Left hindlimb (tissue), 1 donor: Measurements from ENCODE around the gene KCNK7.

Experiments
- DNase-seq: peaks from one replicate; pipeline ENCODE4 v3.0.0-alpha.2; 2018

KCNK7 gene

DNA sequence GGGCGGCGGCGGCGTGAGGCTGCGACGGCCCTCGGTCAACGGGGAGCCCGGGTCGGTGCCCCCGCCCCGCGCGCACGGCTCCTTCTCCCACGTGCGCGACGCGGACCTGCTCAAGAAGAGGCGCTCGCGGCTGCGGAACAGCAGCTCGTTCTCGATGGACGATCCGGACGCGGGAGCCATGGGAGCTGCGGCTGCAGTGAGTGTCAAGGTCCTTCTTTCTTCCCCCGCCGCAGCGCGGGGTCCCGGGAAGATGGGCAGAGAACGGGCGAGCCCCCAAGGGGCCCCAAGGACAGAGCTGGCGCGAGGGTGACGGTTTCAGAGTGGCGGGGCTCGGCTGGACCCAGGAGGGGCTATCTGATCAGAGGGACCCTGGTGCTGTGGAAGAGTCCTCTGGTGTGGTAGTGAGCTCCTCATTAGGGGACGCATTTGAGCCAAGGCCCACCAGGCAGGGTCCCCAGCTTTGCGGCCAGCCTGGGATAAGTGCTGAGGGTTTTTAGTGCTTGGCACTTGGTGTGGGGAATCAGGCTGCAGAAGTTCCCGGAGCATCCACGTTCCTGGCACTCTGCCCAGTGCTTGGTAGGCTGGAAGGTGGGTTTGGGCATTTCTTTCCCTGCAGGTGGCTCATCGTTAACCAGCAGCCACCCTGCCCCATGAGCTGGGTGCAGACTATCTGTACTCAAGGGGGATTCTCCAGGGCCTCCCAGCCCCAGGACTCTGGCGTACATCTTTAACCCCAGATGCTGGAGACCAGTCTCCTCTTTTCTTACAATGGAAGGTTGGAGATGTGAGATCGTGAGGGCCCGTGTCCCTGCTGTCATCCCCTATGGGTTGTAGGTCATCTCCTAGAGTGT, 10.0 kb downstream of the KCNK7 start:
- DNase-seq: no peak

DNA sequence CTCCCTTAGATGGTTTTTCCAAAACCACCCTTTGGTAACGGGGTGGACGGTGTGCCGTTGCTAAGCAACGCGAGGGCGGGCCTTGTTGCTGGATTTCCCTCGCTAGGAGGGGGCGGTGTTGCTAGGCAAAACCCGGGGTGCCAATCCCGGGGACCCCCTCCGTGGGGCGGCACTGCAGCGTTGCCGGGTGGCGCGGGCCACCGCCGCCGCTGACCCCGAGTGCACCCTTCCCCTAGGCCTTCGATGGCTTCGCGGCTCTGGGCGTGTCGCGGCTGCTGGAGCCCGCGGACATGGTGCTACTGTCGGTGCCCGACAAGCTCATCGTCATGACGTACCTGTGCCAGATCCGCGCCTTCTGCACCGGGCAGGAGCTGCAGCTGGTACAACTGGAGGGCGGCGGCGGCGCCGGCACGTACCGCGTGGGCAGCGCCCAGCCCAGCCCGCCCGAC, 10.9 kb downstream of the KCNK7 start:
- DNase-seq: no peak

DNA sequence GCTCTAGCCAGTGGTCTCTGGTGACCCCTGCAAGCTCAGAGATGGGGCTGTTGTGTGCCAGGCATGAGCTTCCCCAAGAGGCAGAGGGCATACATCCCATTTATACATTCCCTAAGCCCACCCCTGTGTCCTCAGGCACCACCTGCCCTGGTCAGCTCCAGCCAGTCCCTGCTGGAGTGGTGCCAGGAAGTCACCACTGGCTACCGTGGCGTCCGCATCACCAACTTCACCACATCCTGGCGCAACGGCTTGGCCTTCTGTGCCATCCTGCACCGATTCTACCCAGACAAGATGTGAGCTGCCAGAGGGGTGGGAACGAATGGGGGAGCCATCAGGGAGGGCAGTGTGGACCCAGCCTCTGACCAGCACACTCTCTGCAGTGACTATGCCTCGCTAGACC, 11.5 kb downstream of the KCNK7 start:
- no peak for DNase-seq

DNA sequence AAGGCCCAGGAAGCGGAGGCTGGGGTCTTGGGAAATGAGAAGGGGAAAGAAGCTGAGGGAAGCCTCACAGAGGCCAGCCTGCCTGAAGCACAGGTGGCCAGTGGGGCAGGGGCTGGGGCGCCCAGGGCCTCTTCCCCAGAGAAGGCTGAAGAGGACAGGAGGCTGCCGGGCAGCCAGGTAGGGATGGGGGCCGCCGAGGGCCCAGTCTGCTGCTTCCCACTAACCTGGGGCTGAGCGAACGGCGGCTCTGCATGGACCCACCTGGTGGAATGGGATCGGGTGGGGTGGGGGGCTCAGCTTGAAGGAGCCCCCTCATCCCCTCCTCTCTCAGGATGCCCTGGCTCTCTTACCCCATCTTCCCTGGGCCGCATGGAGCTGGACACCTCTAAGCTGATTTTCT, 12.0 kb downstream of the KCNK7 start:
- no peak for DNase-seq

DNA sequence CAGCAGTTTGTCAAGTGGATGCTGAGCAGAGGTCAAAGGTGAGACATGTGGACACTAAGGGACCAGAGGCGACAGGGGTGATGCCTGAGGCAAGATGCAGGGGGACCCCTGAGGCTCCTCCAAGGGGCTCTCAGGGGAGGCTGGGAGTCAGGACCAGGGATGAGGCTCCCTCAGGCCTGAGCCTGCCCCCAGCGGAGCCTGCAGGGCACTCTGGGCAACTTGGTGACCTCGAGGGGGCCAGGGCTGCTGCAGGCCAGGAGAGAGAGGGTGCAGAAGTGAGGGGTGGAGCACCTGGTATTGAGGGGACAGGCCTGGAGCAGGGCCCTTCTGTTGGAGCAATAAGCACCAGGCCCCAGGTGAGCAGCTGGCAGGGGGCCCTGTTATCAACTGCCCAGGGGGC, 13.7 kb downstream of the KCNK7 start:
- no peak for DNase-seq

DNA sequence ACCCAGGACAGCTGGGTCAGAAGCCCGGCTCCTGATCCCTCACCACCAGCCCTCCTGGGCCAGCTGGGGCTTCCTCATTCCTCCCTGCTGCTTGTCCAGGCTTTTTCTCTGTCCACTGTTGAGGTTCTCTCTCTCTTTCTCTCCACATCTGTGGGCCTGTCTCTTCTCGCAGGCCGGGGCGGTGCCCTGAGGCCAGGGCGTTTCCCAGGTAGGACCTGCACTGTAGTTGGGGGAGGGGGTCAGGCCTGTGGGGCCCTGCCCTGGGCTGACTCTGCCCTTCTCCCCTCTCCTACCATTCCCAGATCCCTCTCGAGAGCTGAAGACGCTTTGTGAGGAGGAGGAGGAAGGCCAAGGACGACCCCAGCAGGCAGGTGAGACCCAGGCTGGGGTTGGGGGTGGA, 14.8 kb downstream of the KCNK7 start:
- no peak for DNase-seq

DNA sequence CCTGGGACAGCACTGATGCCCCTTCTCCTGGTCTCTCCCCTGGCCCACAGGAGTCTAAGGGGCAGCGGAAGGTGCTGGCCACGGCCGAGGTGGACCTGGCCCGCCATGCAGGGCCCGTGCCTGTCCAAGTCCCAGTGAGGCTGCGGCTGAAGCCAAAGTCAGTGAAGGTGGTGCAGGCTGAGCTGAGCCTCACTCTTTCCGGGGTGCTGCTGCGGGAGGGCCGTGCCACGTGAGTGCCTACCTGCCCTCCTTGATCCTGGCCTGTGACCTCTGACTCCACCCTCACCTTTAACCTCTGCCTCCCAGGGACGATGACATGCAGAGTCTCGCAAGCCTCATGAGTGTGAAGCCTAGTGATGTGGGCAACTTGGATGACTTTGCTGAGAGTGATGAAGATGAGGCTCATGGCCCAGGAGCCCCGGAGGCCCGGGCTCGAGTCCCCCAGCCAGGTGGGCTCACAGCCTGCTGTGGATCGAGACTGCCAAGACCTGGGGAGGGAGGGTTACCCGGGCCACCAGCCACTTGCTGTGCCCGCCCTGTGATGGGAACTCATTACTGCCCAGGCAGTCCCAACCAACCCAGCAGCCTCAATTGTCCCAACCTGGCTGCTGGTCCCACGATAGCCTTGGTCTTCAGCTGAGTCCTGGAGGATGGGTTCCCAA, 15.4 kb downstream of the KCNK7 start:
- DNase-seq: no peak

DNA sequence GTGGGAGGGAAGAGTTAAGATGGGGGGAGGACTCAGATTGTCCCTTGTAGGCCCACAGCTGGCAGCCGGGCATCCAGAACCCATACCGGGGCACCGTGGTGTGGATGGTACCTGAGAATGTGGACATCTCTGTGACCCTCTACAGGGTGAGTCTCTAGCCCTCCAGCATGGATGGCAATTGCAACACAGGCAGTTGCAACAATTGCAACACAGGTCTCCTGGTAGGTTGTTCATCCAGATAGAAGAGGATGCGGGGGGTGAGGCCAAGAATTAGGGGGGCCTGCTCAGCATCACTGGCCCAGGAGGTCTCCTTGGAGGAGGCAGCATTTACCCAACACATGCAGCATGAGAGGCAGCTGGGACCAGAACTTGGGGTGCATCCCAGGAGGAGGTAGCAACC, 16.3 kb downstream of the KCNK7 start:
- DNase-seq: no peak

DNA sequence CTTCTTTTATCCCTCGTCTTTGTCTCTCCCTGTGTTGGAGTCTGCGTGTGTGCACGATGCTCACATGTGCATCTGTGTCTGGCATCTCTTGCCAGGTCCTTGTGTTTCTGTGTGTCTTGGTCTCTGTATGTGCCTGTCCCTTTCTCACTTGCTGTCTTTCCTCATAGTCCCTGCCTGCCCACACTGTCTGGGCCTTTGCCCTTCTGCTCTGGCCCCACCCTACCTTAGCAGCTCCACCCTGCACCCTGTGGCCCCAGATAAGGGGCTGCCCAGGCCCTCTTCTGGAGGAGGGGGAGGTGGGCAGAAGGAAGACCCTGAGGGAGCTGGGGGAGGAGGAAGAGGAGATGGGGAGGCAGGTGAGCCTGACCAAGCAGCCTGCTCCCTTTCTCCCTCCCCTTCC, 16.9 kb downstream of the KCNK7 start:
- DNase-seq: no peak

DNA sequence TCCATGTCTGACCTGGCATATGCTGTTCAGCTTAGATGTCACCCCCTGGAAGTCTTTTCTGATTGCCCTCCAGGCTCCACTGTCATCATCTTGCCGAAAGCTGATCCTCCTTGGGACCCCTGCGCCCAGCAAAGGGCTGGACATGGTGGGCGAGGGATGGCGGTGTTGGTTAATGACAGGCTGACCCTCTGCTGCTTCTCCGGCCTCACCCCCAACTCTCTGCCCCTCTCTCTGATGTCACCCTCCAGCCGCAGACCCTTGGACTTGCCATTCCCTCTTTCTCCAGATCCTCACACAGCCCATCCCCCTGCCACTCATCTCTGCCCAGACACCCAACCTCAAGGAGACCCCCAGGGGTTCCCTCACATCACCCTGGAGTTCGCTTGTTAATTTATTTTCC, 17.5 kb downstream of the KCNK7 start:
- DNase-seq: no peak

DNA sequence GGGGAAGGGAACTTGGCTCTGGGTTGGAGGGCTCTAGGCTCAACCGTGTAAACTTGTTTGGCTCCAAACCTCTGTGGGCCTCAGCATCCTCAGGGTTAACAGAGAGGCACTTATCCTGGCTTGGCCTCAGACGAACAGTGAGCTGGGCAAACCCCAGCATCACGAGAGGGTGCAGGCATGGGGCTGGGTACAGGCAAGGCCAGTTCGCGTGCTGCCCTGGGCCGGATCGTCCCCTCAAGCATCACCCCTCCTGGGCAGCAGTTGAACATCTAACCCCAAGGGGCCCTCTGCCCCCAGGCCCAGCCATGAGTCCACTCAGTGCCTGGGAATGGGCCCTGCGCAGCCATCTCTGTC, 17.9 kb downstream of the KCNK7 start:
- no peak for DNase-seq

DNA sequence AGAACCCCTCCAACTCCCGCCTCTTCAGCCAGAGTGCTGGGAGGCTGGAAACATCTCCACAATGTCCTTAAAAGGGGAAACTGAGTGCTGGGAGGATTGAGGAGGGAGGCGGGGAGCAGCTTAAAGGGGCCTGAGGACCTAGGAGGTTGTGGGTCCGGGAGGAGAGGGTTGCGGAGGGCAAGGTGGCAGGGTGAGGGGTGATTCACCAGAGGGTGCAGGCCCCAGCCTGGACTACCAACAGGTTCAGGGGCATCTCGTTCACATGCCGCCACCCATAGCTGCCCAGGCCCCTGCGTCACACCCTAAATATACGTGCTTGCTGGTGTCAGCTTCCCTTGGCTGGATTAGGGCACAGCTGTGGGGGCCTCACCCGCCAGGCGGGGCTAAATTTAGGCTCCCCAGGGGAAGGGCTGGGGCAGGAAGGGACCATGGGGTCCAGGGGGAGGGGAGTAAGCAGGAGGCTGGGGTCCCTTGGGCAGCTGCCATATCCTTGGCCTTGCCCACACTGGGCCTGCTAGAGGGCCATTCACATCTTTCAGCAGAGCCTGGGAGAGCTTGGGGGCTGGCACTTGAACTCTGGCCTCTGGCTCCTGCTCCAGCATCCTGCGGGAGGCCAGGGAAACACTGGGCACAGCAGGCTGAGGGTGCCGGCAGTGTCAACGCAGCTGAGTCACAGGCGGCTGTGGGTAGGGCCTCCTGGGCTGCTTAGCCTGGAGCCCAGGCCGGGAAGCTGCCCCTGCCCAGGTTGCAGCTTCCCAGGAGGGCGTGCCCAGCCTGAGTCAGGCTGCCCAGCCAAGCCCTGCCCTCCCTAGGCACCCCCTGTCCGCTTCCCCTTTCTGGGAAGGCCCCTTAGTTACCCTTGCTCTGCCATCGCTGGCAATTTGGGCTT, 18.5 kb downstream of the KCNK7 start:
- DNase-seq: peak; percentile 80

DNA sequence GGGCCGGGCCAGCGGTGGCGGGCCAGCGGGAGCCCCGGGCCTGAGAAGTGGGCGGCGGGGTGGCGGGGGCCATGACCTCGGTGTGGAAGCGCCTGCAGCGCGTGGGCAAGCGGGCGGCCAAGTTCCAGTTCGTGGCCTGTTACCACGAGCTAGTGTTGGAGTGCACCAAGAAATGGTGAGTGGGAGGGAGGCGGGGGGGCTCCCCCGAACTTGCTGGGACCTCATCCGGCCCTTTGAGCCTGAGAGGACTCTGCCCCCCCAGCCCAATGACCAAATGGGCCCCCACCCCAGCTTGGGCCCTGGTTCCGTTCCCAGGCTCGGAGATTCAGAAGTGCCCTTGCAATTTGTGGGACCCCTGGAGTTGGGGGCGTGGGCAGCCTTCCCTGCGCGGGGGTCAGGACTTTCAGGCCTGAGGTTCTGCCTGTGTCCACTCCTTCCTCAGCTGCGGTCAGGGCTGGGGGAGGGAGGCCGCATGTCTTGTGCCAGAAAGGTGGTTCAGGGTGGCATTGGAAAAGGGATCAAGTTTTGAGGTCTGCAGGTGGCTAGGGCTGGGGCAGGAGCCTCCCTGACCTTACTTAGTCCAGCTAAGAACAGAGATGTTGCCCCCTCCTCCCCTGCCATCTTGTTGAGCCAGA, 19.3 kb downstream of the KCNK7 start:
- DNase-seq: no peak

DNA sequence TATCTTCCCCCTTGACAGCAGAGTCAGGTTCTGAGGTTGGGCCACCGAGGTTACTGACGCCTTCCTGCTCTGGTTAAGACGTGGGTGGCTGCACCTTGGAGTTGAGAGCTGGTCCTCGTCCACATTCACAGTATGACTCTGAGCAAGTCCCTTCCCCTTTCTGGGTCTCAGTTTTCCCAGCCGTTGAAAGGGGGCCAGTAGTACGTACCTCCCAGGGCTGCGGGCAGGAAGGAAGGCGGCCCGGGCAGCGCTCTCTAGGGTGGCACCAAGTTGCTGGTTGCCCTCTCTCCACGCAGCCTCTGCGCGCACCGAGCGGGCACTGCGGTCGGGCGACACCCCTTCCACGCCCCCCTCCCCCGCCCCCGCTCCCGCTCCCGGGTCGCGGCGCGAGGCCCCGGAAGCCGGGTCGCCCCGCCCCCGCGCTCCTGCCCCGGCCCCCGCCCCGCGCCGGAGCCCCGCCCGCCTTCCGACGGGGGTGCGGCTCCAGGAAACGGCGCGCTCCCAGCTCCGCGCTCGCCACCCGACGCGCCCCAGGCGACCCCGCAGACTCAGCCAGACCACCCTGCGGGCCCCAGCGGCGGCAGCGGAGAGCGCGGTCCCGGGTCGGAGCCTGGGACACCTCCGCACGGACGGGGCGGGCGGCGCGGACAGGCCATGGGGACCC, 19.9 kb downstream of the KCNK7 start, which contains the start of gene EHBP1L1:
EHBP1L1 (plus strand) TSS at position 486 of the 664 bp plus-strand sequence. CDS start 250 bp downstream, outside the sequence.
- DNase-seq: peak; percentile 80

DNA sequence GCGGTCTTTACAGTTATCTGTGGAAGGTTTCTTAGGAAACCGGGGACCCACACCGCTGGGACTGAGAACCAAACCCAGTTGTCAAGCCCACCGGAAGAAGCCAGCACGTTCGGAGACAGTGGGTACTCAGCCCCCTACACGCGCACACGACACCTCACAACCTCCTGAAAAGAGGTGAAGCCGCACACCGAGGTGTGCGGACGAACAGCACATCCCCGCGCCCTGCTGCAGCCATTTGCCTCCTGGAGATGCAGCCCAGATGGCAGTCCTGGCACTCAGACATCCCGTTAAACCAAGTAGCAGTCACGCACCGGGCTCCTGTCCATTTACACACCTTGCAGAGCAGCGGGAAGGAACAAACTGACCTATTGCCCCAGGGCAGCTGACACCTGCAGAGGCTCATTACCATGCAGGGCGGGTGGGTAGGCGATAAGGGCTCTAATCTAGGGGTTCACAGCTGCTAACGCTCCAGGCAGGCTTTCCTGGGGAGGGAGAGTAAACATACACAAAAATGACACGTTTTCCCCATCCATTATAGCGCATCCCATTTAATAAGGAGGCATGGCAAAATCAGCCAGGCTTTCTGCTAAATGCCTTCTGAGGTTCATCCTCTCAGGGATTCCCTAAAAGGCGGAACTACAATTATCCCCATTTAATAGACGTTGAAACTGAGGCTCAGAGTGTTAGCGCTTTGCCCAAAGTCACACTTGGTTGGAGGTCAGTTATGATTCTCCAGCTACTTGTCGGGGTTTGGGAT, 20.6 kb downstream of the KCNK7 start:
- DNase-seq: no peak

DNA sequence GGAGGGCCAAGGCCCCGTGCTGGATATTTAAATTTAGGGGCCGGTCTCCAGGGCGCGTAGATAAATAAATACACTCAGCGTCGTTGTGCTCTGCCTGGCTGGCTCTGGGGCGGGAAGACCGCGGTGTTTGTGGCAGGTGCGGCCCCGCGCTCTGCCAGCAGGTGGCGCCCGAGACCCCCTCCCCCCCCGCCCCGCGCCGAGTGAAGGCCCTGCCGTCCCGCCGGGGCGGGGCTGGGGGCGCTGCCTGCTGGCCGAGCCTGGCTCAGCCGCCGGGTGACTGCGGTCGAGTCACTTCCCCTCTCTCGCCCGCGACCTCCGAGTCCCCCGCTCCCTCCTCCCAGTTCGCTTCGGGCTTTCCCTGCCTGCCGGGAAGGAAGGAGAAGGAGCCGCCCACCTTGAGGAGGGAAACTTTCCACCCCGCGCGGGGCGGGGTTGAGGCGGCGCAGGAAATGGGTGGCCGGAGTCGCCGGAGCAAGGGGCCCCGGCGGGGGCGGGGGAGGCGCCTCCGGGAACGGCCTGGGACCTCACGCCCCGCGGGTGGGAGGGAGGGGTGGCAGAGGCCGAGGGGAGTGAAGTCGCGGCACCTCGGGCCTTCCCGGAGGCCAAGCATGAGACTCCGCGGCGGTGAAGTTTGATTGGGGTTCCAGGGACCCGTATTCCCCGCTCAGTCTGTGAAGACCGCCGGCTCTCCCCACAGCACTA, 21.3 kb downstream of the KCNK7 start:
- peak; percentile 97 for DNase-seq

DNA sequence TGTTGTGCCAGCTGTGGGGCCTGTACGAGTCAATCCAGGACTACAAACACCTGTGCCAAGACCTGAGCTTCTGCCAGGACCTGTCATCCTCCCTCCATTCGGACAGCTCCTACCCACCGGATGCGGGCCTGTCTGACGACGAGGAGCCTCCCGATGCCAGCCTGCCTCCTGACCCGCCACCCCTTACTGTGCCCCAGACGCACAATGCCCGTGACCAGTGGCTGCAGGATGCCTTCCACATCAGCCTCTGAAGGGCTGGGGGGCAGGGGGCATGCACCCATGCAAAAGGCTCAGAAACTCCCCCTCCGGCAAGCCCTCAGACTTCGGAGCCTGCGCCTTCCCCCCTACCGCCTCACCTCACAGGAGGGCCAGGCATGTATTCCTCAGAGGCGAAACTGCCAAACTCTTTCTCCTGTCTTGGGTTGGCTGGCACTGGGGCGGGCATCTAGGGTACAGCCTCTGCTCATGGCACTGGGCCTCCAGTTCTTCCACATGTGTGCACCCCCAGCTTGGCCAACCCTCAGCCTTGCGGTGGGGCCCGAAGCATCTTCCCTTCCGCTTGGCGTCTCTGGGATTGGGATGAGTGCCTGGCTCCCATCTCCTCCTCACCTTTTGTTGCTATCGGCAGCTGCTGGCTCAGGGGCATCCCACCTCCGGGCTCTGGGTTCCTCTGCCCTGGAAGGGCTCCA, 22.1 kb downstream of the KCNK7 start:
- peak; percentile 47 for DNase-seq

DNA sequence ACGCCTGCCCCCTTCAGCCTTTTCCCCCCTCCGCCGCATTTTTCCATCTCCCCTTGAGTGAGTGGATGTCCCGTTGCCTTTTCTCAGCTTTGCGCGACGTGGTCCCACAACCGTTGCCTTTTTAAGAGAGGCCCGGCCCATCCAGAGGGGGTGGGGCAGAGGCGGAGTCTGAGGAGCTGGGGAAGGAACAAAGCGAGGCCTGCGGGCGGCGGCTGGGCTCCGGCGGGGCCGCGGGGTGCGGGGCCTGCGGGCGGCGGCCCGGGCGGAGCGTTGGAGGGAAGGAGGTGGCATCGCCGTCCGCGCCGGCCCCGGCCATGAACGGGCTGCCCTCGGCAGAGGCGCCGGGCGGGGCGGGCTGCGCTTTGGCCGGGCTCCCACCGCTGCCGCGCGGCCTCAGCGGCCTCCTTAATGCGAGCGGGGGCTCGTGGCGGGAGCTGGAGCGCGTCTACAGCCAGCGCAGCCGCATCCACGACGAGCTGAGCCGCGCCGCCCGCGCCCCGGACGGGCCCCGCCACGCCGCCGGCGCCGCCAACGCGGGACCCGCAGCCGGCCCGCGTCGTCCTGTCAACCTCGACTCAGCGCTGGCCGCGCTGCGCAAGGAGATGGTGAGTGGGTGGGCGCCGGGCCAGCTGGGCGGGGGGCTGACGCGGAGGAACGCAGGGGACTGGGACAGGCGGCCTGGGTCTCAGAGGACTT, 23.1 kb downstream of the KCNK7 start, which contains the start of gene FAM89B:
FAM89B (plus strand) TSS at position 183 of the 696 bp plus-strand sequence; CDS start at position 315, 132 bp downstream.
- DNase-seq: peak; percentile 95

DNA sequence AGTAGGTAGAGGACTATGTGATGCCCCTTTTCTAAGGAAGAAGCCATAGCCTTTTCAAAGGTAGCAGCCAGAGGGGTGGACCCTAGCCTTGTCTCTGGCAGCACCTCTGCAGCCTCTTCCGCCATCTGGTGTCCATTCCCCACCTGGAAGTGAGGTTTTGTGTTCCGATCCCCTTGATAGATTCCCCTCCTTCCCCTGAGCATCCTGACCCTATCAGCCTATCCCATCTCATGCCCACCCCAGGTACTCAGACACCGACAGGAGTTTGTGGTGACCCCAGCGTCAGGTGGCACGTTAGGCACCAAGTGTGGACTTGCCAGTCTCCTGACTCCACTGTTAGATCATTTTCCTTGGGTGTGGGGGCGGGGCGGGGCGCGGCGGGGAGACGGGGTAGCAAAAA, 23.7 kb downstream of the KCNK7 start:
- no peak for DNase-seq
